HG02852 (cell line): ENCODE data around the gene SLC12A3.

Experiments used
- ATAC-seq: cut with Tn5 transposase; IDR thresholded peaks from one replicate; pipeline ENCODE4 v1.9.1; 2021; ENCODE audit warnings: mild to moderate bottlenecking, moderate library complexity; ENCODE audit not compliant: unreplicated experiment

SLC12A3 gene

DNA sequence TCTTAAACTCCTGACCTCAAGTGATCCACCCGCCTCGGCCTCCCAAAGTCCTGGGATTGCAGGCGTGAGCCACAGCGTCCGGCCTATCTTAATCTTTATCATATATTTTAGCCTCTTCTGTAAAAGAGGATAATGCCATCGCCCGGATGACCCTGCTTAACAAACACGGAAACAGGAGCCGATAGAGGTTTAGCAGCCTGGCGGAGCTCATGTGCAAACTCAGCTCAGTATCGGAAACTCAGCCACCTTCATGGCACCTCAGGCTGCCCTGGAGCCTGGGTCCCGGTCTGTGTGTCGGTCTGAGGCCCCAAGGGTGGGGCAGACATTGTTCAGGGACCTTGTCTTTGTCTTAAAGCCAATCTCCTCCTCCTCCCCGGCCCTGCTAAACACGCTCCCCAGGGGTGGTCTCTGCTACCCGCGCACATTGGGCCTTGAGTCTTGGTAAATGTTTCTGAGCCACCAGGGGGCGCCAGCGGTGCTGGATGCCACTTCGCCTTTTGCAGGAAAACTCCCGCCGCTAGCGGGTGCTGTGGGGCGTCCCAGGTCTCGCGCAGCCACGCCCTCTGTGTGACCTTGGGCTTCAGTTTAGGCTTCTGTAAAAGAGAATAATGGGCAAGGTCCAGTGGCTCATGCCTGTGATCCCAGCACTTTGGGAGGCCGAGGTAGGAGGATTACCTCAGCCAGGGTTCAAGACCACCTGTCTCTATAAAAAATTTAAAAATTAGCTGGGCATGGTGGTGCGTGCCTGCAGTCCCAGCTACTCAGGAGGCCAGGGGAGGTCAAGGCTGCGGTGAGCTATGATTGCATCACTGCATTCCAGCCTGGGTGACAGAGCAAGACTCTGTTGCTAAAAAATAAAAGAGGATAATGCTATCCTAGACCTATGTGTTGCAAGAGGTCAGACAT, 99.5 kb downstream of the SLC12A3 start:
- peak; percentile 75 for ATAC-seq
